Hepatic stellate cell (primary cell): ENCODE measurements around the gene WAPL.

Source experiments
- DNase-seq: peaks from one replicate; pipeline ENCODE4 v3.0.0; 2011; ENCODE audit warnings: low spot score

The WAPL gene

DNA sequence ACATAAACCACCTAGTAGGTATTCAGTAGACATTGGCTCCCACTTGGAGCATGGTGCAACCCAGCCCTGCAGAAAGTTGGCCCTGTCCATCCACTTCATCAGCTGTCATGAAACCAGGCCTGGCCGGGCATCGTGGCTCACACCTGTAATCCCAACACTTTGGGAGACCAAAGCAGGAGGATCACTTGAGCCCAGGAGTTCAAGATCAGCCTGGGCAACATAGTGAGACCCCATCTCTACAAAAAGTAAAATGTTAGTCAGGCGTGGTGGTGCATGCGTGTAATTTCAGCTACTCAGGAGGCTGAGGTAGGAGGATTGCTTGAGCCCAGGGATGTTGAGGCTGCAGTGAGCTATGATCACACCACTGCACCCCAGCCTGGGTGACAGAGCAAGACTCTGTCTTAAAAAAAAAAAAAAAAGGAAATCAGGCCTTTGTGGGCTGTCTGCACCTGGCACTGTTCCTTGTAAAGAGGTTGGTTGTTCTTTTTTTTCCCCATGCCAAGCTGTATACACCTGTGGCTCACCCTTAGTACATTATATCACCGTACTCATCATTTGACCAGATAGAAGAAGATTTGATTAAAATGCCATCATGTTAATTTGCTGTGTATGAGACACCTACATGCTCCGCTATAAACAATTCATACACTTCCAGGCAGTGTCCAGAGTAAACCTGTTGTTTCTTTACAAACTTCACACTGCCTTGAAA lies 109.6 kb downstream of the WAPL start:
- DNase-seq, result no peak

DNA sequence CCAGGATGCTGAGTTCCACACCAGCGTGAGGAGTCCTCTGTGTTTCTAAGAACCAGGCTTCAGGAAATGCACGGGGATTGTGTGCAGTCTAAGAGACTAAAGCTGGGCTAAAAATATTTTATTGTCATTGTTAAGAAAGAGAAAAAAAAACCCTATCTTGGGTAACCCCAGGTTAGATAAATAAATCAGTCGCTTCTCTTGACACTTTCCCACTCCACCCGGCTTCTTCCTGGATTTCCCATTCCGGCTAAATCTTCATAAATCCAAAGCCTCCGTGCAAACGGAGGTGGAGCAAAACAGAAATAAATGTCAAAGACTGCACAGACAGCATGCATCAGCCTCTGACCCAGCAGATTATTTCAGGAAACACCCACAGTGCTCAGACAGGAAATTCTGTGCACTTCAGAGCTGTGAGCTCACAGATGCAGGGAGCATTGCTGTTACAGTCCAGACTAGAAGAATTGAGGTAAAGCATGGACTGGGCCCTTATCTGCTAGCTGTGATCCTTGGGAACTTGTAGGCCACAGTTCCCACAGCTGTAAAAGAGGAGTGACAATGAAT lies 110.2 kb downstream of the WAPL start:
- DNase-seq, result peak; percentile 74

DNA sequence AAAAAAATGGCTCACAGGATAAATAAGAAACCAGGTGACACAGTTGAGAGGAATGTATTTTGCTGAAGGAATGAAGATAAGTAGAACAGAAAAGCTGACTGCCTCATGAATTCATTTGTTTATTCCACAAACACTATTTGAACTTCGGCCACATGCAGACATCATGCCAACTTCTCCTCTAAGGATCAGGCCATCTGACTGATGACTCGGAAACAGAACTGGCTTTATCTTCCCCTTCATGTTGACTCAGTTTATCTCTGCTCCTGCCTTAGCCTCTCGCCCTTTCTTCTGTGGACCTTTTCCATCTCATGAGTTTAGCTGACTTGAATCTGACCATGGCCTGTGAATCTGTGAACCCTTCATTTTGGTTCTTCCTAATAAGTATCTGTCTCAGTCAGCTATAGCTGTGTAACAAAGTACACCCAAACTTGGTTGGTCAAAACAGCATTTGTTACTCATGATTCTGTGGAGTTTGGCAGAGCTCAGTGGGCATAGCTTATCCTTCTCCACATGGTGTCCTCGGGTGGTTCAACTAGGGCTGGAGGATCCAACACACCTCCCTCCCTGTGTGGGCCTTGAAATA lies 111.0 kb downstream of the WAPL start:
- no peak for DNase-seq

DNA sequence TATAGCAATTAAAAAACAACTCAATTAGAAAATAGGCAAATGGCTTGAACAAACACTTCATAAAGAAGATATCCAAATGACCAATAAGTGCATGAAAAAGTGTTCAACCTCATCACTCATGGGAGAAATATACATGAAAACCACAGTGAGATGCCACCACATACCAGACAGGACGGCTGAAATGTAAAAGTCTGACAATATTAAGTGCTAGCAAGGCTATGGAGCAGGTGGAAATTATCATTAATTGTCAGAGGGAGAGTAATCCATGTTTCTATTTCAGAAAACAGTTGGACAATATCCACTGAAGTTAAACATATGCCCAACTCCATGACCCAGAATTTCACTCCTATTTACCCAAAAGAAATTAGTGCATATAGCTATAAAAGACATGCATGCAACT lies 112.4 kb downstream of the WAPL start:
- no peak for DNase-seq

DNA sequence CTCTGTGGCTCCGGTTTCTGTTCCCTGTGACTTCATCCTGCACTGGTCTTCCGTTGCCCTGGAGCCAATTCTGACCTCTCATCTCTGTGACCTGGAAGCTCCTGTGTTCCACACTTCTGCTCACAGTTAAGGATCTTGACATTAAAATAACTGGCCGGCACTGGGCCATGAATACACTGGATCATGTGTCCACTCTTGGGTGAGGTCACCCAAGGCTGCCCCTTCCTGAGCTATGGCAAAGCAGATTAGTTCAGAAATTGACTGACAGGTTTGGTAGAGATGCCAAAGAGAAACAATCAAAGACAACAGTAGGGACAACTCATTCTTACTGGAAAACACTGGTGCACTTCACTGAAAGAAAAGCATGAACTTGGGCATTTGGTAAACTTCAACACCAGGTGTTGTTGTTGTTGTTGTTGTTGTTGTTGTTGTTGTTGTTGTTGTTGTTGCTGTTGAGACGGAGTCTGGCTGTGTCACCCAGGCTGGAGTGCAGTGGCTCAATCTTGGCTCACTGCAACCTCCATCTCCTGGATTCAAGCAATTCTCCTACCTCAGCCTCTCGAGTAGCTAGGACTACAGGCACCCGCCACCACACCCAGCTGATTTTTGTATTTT lies 118.3 kb downstream of the WAPL start:
- DNase-seq, result no peak

DNA sequence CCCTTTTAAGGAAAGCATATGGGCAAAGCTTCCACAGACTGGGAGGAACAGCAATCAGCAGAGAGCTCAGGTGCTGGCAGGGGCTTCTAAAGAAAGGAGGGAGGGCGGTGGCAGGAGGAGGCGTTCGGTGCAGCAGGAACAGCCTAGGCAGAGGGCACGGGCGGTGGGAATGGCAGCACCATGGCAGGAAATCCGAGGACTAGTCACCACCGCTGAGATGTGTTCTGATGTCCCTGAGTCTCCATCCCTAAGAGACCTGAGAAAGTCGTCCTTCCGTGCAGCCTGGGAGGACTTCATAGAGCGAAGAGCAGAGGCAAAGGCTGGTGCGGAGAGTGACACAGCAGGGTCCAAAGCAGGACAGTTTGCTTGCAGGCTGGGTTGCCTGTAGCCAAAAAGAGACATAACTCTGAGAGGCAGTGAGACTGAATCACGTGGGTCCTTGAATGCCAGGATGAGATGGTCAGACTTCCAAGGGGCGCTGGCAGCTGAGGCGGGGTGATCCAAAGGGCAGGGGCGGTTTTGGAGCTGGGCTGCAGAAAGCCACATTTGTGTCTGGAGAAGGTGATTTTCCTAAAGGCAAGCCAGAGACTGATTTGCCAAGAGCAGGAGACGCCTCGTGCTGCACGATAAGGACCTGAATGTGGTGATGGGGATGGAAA lies 119.2 kb downstream of the WAPL start:
- no peak for DNase-seq

DNA sequence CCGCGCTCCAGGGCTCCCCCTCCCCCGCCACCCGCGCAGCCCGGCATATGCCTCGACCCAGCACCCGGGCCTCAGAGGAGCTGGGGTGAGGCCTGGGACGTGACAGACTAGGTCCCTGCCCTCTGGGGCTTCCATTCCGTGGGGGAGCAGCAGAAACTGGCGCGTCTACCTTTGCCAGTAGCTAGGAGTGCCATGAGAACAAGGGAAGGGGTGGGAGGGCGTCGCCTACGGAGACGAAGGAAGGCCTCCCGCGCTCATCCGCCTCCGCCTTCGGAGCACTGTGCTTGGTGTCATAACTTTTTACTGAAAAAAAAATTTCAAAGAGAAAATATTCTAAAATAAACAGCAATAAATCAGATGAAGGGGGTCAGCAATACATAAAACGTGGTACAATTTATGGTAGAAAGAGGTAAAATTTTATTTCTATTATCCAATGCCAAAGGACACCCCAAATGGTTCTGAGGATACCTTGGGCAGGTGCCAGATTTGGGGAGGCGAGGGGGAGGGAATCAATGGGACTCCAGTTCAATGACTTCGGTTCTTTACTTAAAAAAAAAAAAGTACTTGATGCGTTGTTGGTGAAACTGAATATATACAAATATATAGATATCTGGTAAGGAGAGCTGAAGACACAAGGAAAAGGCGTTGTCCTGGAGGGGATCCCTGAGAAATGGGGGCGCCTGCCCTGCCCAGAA lies 119.9 kb downstream of the WAPL start:
- DNase-seq, result no peak

DNA sequence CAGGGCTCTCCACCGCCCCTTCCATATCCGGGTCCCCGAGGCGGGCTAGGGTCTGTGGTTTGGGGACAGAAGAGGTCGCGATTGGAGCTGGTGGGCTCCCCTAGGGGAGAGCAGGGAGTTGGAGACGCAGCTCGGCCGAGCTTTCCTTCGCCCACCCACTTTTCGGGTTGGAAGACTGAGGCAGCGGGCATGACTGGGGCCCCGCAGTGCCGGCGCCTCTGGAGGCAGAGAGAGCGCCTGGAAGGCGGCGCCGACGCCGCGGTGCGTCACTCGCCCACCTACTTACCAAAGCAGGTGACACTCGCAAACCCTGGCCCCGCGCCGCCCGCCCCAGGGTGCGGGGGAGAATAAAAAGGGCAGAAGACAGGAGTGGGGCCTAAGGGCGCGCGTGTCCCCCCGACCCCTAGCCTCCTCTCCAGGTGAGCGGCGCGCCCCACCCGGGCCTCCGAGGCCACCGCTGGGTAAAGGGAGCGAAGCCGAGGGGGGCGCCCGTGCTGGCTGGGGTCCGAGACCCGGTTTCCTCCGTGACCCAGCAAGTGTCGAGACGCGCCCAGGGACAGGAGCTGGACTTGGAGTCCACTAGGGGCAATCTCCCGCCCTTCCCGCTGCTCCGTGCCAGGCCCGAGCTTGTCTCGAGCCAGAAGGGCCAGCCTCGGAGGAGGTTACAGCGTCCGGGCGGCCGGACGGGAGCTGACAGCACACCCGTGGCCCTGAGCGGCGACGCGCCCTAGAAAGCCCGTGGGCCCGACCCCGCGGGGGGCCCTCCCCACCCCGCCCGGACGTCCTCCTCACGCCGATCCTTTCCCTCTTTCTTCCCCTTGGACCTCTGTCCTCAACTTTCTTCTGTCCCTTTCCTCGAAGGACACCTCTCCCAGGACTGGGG lies 120.6 kb downstream of the WAPL start:
- peak; percentile 66 for DNase-seq

DNA sequence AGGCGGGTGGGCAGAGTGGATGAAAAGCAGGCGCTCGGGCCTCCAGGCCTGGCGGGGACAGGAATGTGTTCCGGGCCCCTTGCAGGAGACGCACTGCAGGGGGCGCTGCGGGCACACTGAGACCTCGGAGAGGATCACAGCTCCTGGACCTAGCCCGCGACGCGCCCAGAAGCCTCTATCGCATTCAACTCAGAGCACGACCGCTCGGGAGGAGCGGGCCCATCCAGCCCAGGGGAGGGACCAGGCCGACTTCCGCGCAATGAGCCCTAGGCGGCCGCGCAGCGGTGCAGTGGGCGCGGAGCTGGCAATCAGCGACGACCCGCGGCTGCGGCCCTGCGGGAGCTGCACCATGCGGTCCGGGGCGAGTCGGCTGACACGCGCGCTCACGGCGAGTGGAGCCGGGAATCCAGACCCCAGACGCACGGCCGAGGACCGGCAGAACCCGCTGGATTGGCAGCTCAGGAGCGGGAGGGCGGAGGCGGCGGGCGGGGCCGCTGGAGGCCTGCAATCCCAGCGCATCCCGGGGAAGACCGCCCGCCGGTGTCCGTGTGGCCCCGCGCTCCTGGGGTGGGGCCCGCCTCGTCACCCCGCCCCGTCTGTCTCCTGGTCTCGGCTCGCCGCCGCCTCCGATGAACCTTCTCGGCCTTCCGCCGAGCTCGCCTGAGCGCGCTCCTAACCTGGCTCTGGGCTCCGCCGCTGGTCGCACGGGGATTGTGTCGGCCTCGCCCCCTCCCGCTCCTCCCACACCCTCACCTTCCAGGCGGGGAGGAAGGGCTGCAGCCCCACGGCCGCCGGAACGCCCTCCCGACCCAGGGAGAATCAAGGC lies 121.5 kb downstream of the WAPL start:
- DNase-seq, result peak; percentile 97

DNA sequence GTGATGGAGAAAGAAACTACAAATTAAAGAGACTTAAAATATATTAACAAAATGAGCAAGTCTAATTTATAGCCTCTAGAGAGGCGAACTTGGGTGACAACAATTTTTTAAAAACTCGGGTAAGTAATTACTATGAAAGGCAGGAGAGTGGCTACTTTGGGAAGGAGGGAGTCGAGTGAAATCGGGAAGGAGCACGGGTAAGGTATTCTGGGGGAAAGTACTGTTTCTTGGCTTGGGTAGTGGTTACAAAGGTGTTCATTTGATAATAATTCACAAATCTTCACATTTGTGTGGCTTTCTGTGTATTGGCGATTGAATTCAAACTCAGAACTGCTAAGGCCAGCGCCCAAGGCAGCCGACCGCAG lies 122.1 kb downstream of the WAPL start:
- DNase-seq, result no peak

DNA sequence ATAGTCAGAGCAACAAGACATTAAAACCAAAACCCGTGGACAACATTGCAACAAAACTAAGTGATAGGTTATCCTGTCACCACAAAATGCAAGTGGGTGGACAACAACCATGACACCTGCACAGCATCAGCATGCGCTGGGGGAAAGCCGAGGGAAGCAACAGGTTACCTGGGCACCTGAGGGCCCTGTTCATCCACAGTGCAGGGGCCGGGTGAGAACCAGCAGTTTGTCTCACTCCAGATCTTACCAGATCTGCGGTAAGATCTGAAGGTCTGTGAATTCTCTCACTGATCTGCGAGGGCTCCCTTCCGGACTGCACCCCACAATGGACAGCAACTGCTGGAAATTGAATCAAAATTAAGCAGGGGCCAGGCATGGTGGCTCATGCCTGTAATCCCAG lies 124.5 kb downstream of the WAPL start:
- DNase-seq, result no peak

DNA sequence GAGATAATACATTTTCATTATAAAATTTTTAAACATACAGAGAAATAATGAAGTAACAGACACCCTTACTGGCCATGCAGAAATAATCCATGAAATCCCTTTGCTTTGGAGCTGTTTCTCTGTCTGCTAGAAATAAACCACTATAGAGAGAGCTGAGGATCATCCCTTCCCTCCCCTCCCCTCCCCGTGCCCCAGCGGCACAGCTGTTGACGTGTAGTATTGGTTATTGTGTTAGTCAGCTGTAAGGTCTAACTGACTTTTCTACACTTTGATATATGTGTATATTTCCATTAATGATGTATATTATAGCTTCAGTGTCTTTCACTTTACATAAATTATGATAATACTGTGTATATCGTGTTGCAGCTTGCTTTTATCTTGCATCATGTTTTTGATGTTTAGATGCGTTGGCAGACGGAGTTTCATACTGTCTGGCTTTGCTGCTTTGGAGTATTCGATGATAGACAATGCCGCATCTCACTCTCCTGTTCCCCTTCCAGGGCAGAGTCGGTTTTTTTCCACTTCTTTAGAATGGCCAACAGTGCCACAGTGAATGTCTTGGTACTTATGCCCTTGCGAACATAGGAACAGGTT lies 127.6 kb downstream of the WAPL start:
- no peak for DNase-seq

DNA sequence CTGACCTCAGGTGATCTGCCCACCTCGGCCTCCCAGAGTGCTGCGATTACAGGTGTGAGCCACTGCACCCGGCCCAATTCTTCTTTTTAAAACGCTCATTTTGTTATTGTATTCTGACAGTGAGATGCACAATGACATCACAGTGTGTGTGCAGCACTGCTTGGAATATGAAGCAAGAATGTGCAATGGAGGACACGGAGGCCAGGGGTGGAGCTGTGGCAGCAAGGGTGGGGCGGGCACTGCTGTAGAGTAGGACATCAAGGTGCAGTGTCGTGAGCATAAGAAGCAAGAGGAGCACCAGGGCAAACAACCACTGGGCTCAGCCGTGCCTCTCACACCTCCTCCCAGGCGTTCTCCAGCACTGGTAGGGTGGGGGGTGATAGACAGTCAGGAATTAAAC lies 128.2 kb downstream of the WAPL start:
- DNase-seq, result no peak

DNA sequence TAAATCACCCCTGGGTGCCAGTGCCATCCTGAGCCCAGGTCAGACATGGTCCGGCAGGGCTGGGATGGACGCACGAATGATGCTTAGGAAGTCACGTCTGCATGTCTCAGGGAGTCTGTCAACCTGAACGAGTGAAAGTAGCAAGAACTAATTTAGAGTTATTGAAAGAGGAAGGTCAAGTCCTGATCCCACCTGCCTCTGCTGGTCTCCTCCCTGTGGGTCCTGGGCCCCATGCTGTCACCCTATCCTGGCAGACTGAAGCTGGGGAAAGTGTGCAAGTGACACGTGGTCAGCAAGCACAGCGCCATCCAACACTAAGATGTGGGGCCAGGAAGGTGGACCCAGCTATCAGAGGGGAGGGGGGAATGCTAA lies 128.9 kb downstream of the WAPL start:
- DNase-seq, result no peak

DNA sequence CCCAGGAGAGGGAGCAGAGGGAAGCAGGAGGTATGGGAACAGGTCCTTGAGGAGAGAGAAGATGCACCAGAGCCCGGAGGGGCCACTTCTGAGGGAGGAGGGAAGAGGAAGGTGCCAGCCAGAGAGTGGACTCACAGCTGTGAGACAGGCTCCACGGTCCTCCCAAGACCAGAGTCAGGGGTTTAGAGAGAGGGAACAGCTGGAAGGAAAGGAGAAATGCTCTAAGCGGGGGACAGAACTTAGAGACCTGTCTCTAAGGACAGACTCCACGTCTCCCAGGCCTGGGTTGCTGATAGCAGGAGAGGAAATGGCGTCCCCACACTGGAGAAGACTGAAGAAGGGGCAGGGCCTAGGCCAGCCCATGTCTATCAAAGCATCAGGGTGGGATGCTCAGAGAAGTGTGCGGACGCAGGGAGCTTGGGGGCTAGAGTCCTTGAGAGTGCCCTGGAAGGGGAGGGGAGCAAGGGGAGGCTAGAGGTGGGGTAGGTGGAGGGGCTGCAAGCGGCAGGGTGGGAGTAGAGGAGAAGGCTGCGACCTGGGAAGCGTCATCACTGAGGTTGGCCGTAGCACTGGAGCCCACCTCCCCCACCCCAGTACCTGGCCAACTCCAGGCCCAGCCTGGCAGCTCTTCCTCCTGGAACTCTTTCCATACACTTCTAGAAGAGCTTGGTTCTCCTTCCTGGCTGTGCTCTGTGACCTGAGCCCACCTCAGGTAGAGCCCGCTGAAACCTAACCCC lies 129.4 kb downstream of the WAPL start:
- DNase-seq, result no peak

DNA sequence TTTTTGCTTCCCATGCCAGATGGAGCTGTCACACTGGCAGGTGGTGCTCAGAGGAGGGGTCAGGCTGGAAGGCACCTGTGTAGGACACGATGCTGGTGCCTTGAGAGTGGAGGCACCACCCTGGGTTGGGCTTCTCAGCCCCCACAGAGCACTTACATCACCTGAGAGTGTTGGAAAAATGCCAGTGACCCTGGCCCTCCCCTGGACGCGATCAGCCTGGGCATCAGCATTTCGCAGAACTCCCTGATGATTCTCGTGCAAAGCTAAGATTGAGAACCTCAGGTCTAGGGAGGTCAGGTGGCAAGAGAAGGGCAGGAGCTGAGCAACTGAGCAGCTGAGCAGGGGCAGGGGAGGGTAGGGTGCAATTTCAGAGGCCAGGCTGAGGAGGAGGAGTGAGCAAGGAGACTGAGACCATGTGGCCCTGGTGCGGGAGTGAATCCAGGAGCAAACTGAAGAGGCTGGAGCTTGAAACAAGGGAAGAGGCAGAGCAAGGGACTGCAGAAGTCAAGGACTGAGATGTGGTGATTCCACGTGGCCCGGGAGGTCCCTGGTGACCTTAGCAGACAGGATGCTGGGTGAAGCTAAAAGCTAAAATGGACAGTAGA lies 130.3 kb downstream of the WAPL start:
- DNase-seq, result no peak

DNA sequence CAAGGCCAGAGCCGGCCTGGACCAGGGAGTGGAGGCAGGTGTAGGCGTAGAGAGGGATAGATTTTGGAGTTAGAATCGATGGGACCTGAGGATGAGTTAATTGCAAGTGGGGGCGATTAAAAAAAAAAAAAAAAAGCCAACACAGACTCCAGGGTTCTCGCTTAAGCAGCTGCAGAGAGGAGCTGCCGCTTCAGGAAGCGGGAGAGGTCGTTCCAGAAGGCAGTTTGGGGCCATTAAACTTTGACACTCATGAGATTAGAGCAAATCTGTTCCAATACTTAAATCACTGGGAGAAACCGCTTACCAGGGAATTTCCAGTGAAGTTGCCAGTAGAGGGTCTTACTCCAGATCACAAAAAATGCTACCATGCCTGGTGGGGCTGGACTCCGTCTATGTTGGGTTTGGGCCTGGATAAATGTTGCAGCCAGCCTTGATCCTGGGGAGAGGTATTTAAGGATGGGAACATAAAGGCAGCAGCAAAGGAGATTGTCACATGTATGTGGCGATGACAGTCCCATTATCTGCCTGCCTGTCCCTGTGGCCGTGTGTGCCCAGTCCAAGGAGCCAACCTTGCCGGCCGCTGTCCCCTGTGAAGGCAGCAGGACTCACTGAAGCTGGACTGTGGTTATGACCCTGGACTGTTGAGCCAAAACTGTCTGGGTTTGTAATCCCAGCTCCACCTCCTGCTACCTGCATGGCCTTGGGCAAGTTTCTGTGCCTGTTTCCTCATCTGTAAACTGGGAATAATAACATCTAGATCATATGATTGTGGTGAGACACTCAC lies 131.1 kb downstream of the WAPL start:
- DNase-seq, result no peak
